NAMALWA (cell line): Measurements from ENCODE around the gene STUB1.
"Not testable (repeated sequence)": the region's sequence is repeated elsewhere in the genome, so short reads cannot be mapped to it uniquely, and the experiment has no call there.

Experiments
- DNase-seq: peaks from one replicate; pipeline ENCODE4 v3.0.0-alpha.2; 2015; ENCODE audit warnings: low spot score

The STUB1 gene

DNA sequence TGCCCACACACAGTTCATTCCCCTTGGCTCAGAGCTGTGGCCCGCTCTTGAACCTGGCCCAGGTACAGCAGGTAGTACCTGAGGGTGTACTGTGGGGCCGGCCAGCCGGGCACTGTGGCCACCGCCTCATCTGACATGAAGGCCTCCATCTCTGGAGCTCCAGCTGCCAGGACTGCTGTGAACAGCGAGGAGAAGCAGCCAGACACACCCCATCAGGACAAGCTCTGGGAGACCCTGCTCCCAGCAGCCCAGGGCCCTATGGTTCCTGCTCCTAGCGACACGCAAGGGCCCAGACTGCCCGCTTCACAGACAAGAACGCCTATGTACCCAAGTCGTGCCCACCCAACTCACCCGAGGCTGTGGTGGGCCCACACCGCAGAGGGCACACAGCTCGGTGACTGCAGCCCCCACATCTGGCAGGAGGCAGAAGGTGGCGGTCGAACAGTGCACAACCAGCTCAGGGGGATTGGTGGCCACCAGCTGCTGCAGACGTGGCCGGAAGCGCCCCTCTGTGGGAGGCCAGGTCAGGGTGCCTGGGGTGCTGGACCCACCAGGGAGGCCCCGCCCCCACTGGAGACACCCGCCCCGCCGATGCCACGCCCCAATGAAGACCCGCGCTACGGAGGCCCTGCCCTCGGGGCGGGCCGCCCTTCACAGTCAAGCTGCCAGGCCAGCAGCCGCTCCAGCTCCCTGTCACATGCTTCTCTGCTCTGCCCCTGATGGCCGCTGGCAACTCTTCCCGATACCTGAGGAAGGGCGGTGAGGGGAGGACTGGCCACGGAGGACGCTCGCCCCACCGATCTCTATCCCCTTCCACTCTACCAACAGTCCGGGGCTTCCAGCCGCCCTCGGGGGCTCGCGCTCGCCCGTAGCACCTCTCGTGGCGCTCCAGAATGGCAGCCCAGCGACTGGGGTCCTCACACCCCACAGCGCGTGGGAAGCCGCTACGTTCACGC lies 1.1 kb upstream of the STUB1 start:
- peak; percentile 79 for DNase-seq

DNA sequence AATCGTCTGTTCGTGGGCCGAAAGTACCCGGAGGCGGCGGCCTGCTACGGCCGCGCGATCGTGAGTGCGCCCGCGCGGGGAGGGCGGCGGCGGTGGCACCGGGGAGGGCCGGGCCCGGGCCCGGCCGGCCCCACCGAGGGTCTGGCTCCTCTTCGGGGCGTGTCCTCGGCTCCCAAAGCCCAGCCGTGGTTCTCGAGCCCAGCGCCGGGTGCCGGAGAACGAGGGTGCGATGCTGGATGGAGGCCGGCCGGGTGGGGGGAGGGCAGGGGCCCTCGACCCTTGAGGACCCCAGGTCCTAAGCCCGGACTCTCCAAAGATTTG lies 375 bp downstream of the STUB1 start:
- no peak for DNase-seq

DNA sequence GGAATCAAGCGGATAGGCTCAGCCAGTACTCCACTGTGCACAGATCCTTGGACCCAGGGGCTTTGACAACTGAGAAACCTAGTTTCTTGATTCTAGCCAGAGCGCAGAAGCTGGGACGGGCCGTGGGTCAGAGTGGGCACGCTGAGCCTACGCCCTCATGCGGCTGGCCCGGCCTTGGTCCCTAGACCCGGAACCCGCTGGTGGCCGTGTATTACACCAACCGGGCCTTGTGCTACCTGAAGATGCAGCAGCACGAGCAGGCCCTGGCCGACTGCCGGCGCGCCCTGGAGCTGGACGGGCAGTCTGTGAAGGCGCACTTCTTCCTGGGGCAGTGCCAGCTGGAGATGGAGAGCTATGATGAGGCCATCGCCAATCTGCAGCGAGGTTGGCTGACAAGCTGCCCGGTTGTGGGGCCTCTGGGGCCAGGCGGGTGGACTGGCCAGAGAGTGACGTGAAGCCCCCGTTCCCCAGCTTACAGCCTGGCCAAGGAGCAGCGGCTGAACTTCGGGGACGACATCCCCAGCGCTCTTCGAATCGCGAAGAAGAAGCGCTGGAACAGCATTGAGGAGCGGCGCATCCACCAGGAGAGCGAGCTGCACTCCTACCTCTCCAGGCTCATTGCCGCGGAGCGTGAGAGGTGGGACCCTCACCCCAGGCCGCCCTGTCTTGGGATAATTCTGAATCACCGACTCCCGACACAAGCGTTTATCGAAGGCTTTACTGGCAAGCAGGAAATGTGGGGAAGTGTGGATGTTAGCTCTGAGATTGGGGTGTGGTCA lies 946 bp downstream of the STUB1 start:
- peak; percentile 52 for DNase-seq

- no peak for DNase-seq
These were observed 1.7 kb downstream of the STUB1 start for GRCh38 chr16:681746-682427.

GRCh38 chr16:682493-683395 lies 2.5 kb downstream of the STUB1 start:
- DNase-seq, result no peak

DNA sequence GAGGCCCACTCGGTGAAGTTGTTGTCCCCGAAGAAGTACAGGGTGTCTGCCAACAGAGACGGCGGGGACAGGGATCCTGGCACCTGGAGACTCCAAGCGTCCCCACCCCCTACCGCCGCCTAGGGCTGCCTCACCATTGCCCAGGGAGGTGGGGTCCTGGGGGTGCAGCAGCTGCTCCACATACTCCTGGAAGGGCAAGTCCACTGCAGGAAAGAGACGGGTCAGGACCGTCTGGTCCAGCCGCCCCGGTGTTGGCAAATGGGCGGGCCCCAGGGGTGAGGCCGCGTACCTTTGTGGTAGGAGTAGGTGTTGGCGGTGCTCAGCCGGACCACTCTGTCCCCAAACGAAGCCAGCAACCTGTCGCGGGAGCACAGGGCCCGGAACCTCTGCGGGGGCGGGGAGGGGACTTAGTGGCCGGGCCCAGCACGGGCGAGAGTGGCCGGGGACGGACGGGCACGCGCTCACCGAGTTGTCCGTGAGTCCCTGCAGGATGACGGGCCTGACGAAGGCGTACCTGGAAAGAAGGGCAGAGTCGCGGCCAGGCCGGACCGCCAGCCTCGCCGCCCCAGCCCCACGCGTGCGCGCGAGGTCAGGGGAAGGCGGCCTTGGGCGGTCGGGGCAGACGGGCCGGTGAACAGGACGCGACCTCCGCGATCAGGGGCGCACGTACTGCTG lies 3.3 kb downstream of the STUB1 start:
- DNase-seq, result no peak

DNA sequence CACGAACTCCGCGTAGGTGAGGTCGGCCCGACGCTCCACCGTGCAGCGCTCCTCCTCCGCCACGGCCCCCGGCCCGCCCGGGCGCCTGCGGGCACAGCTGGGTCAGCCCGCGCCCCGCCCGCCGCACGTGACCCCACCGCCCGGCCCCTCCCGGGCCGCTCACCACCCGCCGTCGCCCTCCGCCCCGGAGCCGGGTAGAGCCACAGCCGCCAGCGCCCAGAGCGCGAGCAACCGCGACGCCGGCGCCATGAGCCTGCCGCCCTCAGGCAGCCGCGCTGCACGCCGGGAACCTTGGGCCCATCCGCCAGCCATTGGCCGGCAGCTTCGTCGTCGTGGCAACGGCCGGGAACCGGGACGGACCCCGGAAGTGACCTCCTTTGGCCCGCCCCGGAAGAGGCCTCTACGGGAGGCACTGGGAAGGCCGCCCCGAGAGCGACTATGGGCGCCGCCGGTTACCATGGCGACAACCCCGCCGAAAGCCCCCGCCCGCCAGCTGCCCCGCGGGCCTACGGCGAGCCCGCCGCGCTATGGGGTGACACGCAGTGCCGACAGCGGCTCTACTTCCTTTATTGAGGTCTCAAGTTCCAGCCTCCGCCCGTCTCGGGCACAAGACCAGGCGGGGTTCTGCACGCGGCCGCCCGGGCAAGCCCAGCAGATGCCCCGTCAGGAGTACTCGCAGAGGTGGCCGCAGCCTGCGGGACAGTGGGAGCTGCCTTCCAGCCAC lies 4.0 kb downstream of the STUB1 start, which contains the start of gene JMJD8:
TSS of gene JMJD8 (minus strand) at position 264 of the 724 bp plus-strand sequence. CDS start at position 249, 15 bp downstream.
- peak; percentile 96 for DNase-seq

GRCh38 chr16:684961-685696 lies 4.9 kb downstream of the STUB1 start:
- DNase-seq, result no peak

- no peak for DNase-seq
These were observed 5.8 kb downstream of the STUB1 start for GRCh38 chr16:685967-686366.

DNA sequence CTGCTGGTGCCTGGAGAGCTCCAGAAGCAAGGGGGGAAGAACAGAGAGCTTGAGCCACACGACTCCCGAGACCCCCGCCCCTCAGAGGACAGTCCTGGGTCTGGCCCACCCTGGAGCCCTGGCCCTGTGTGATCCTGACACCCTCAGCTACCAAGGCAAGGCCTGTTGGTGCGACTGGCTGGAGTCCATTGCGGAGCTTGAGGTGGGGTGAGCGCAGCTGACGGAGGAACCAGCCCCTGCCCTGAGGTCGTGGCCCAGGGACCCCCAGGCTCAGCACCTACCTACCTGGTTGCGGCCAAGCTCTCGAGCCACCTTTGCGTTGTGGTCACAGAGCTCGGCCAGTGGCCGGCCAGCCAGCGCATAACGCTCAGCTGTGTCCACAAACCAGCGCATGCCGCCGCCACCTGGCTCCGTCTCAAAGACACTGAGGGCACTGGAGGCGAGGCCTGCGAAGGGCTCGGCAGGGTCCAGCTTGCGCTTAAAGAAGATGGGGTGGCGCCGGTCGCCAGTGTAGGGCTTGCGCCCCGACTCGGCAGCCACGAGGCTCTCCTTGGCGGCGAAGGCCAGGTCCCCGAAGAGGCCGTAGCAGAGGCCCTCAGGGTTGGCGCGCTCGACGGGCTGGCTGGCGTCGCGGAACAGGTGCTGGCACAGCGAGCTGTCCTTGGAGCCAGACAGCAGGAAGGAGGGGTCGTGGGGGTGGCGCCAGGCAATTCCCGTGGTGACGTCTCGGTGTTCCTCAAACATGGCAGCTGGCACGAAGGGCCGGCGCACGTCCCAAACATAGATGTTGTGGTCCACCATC lies 6.5 kb downstream of the STUB1 start:
- DNase-seq, result no peak

DNA sequence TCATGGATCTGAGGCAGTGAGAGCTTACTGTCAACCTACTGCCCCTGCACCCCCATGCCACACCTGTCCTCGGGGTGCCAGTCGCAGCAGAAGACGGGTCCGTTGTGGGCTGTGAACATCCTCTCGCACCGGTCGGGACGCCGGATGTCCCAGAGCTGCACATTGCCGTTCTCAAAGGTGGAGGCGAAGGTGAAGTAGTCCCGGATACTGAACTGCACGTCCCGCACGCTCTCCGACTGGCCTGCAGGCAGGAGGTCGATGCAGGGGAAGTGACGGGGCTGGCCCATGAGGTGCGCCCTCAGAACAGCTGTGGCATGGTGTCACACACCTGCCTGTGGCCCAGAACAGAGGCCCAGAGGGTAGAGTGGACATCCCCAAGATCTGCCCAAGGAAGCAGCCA lies 7.3 kb downstream of the STUB1 start:
- DNase-seq, result no peak

- no peak for DNase-seq
These were observed 9.1 kb downstream of the STUB1 start for GRCh38 chr16:689175-689897.

GRCh38 chr16:691242-691641 lies 11.0 kb downstream of the STUB1 start:
- DNase-seq, result not testable (repeated sequence)

GRCh38 chr16:692356-693108 lies 12.3 kb downstream of the STUB1 start:
- DNase-seq, result no peak

- DNase-seq, result no peak
These were observed 13.2 kb downstream of the STUB1 start for GRCh38 chr16:693364-693763.

DNA sequence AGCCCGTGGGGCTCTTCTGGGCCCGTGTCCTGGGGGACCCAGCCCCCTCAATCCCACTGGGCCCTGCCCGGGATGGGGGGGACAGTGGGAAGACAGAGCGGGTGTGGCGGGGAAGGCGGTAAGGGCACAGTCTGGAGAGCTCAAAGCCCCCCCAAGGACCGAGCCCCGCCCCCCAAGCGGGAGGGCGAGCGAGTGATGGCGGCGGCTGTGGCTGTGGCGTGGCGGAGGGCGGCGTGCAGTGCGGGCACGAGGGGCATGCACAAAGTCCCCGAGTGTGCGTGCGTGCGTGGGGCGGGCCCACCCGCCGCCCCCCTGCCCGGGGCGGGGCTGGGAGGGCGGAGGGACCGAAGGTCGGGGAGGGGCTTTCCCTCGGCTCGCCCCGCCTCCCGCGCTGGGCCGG lies 13.6 kb downstream of the STUB1 start:
- no peak for DNase-seq

- DNase-seq, result no peak
These were observed 14.1 kb downstream of the STUB1 start for GRCh38 chr16:694187-694862.
